Measurements from ENCODE around the gene EPHA6. TPM values are rescaled to one million over a fixed set of nuclear protein-coding genes. Genes with fewer than 3 reads are reported as not detected.

Gene EPHA6
- total and polyA plus RNA-seq, 10 of the 15 experiments (the other 5 are each of a cell fraction or from before 2014, with no cell fraction given) = not detected

GRCh38 chr3:97201814-97202213 is 387.4 kb downstream of the EPHA6 start:
- in situ Hi-C loops (cut with MboI) = no loop called here

More at GRCh38 chr3:97201814-97202213, 387.4 kb downstream of the EPHA6 start:
- no peaks in the 10 kb centered on the region for H3K36me3 ChIP-seq (ENCODE audit: control insufficient read depth in 2 of 2, insufficient read depth in 2 of 2, low read length in 1 of 2)
- intact Hi-C loops (cut with micrococcal nuclease; ENCODE audit: unreplicated experiment) = no loop called here
- H3K27me3 ChIP-seq (replicated peaks in 1 of 2; ENCODE audit: control insufficient read depth in 2 of 2, insufficient read depth in 2 of 2, low read length in 1 of 2) = no peaks in the 10 kb centered on the region
- no peaks in the 10 kb centered on the region for H3K9me3 ChIP-seq (replicated peaks; ENCODE audit: control insufficient read depth, insufficient read depth, low read length)
- no peak overlapping the region for H2AFZ ChIP-seq (ENCODE audit: control insufficient read depth, low read depth, low read length)
- TF ChIP-seq IRF4 (IDR thresholded peaks at IDR 0.05; ENCODE audit: low read depth, low read length) = no peak
- TF ChIP-seq POLR2A (IDR thresholded peaks at IDR 0.05; ENCODE audit: low read depth, low read length) = no peak
- TF ChIP-seq BMI1 (IDR thresholded peaks at IDR 0.05; ENCODE audit: borderline replicate concordance) = no peak
- no peak for TF ChIP-seq PAX5 (IDR thresholded peaks at IDR 0.05; ENCODE audit: borderline replicate concordance, low read depth, low read length)
- TF ChIP-seq SPI1 (IDR thresholded peaks at IDR 0.05; ENCODE audit: borderline replicate concordance, insufficient read depth, low read depth, low read length) = no peak
- TF ChIP-seq MTA2 (IDR thresholded peaks at IDR 0.05; ENCODE audit: low read depth) = no peak
- TF ChIP-seq RAD21 (IDR thresholded peaks at IDR 0.05; ENCODE audit: insufficient read depth, low read depth, low read length) = no peak
- no peak for TF ChIP-seq SKIL (IDR thresholded peaks at IDR 0.05; ENCODE audit: low read depth, poor library complexity, severe bottlenecking)
- no peak for TF ChIP-seq ZNF384 (IDR thresholded peaks at IDR 0.05; ENCODE audit: borderline replicate concordance, low read depth, low read length)
- TF ChIP-seq GATAD2B (conservative IDR thresholded peaks at IDR 0.05; ENCODE audit: low read depth) = no peak
- no peak for TF ChIP-seq YY1 (IDR thresholded peaks at IDR 0.05; ENCODE audit: low read depth, low read length)
- no peak for TF ChIP-seq NFYB (IDR thresholded peaks at IDR 0.05; ENCODE audit: insufficient read depth, low read depth, low read length)
- TF ChIP-seq EED (IDR thresholded peaks at IDR 0.05; ENCODE audit: low read depth) = no peak
- no peak overlapping the region for H3K9ac ChIP-seq (ENCODE audit: control insufficient read depth, insufficient read depth, low read length)
- H3K79me2 ChIP-seq (ENCODE audit: control insufficient read depth, insufficient read depth, low read length) = no peaks in the 10 kb centered on the region
- no peak overlapping the region for H3K27ac ChIP-seq (ENCODE audit: control insufficient read depth, insufficient read depth)
- H3K4me1 ChIP-seq (ENCODE audit: control insufficient read depth, insufficient read depth, low read length) = no peaks in the 10 kb centered on the region
- BruUV-seq (replicated peaks) = no TSS peak
- H4K20me1 ChIP-seq (ENCODE audit: control insufficient read depth, insufficient read depth) = no peaks in the 10 kb centered on the region
- no peak for DNase-seq (ENCODE audit: low read depth, low spot score)
- 0% methylated on average over 2 of the region's 2 CpGs for WGBS (ENCODE audit: insufficient coverage, insufficient replicate concordance, low lambda C conversion rate, missing lambda C conversion rate)
- no peak for ATAC-seq
- no peak for FAIRE-seq
- SMC1A ChIA-PET (ENCODE audit: uncharacterized antibody, unreplicated experiment) = no interaction called here
- POLR2A ChIA-PET = no interaction called here
- CTCF ChIA-PET = no interaction called here
- RAD21 ChIA-PET (ENCODE audit: unreplicated experiment) = no interaction called here
- no peak overlapping the region for H3K4me2 ChIP-seq (ENCODE audit: control insufficient read depth, insufficient read depth)
- H3K4me3 ChIP-seq = no peak overlapping the region

Data from GM12878 (cell line).